Measurements from ENCODE around the gene RAP1GAP. TPM values are rescaled to one million over a fixed set of nuclear protein-coding genes. Genes with fewer than 3 reads are reported as not detected.

The RAP1GAP gene
- total and polyA plus RNA-seq, 9 of the 15 experiments (the other 6 are each of a cell fraction or from before 2014, with no cell fraction given) = 0.29 to 30.2 (median 19.2) TPM

DNA sequence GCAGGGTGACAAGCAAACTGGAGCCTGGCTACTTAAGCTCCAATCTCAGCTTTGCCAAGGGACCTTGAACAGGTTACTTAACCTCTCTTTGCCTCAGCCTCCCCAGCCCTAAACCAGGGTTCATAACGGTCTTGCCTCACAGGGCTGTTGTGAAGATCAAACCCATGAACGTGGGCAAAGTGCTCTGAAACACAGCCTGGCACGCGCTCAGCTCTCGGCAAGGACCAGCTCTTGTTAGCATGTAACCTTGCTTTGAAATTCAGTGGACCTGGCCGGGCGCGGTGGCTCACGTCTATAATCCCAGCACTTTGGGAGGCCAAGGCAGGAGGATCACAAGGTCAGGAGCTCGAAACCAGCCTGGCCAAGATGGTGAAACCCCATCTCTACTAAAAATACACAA, 24.8 kb downstream of the RAP1GAP start (continued):
- TF ChIP-seq MBD1 (CRISPR knock-in tag; IDR thresholded peaks at IDR 0.05) (no peak), E2F3 (CRISPR knock-in tag; IDR thresholded peaks at IDR 0.05) (no peak), HOMEZ (CRISPR knock-in tag; IDR thresholded peaks at IDR 0.05) (no peak), HSF4 (CRISPR knock-in tag; IDR thresholded peaks at IDR 0.05; ENCODE audit: borderline replicate concordance) (no peak)

- POLR2A ChIA-PET = interaction anchor here (0.6 to 1.4 kb wide), 2 partner anchors 12 to 14 kb away, joined by 3 read pairs; no protein-coding TSS in a partner anchor
- CTCF ChIA-PET (ENCODE audit: low intra/inter-chr PET ratio) = no interaction called here
- no peak overlapping the region for H3K9ac ChIP-seq (ENCODE audit: insufficient read depth in 1 of 2, low read depth in 2 of 2, low read length in 2 of 2)
- no peak overlapping the region for H3K4me2 ChIP-seq (ENCODE audit: insufficient read depth, low read length)
- intact Hi-C loops (cut with micrococcal nuclease) = no loop called here
- DNase-seq (ENCODE audit: extremely low read depth in 1 of 4, low spot score in 3 of 4) (no peak), FAIRE-seq (no peak), ATAC-seq (no peak)
- 66% methylated on average over 5 of the region's 5 CpGs for WGBS (ENCODE audit: insufficient coverage, low coverage, missing lambda C conversion rate)
- peaks cover 16% of the 10 kb centered on the region; the same call in 2 of the 3 replicates for H3K36me3 ChIP-seq (ENCODE audit: control insufficient read depth, insufficient read depth, low read length)
- peaks cover 33 to 48% of the 10 kb centered on the region in 2 experiments for H3K4me1 ChIP-seq (replicated peaks in 1 of 2; ENCODE audit: control insufficient read depth in 2 of 2, insufficient read depth in 2 of 2, low read length in 2 of 2)
- H3K27ac ChIP-seq (ENCODE audit: extremely low read depth, low read depth, low read length) = no peak overlapping the region
- no TSS peak for BruUV-seq (replicated peaks)
- no peaks in the 10 kb centered on the region for H3K9me3 ChIP-seq (replicated peaks; ENCODE audit: control insufficient read depth, insufficient read depth, low read depth, low read length)
- peaks cover 7% of the 10 kb centered on the region for H3K9me1 ChIP-seq (ENCODE audit: control insufficient read depth, insufficient read depth, low read length)
- 0 out of 3 replicates have a peak, but pooled peaks cover 2% of the 10 kb centered on the region for H3K79me2 ChIP-seq (ENCODE audit: control insufficient read depth, insufficient read depth, low read length)
- H3K27me3 ChIP-seq (ENCODE audit: control insufficient read depth in 2 of 2, insufficient read depth in 2 of 2, low read length in 2 of 2) = no peaks in the 10 kb centered on the region
- H3K4me3 ChIP-seq = no peak overlapping the region
- in situ Hi-C loops (cut with MboI) = no loop called here
- peaks cover 27% of the 10 kb centered on the region for H4K20me1 ChIP-seq (replicated peaks; ENCODE audit: control insufficient read depth, insufficient read depth, low read length)
- H2AFZ ChIP-seq (ENCODE audit: low read depth, low read length) = no peak overlapping the region
- no peak for TF ChIP-seq ETV1 (tag; conservative IDR thresholded peaks at IDR 0.05; ENCODE audit: low read depth)
- TF ChIP-seq, protein P1, sequence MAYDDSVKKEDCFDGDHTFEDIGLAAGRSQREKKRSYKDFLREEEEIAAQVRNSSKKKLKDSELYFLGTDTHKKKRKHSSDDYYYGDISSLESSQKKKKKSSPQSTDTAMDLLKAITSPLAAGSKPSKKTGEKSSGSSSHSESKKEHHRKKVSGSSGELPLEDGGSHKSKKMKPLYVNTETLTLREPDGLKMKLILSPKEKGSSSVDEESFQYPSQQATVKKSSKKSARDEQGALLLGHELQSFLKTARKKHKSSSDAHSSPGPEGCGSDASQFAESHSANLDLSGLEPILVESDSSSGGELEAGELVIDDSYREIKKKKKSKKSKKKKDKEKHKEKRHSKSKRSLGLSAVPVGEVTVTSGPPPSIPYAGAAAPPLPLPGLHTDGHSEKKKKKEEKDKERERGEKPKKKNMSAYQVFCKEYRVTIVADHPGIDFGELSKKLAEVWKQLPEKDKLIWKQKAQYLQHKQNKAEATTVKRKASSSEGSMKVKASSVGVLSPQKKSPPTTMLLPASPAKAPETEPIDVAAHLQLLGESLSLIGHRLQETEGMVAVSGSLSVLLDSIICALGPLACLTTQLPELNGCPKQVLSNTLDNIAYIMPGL (CRISPR knock-in tag; IDR thresholded peaks at IDR 0.05) = no peak
- TF ChIP-seq ZEB2 (IDR thresholded peaks at IDR 0.05) = no peak
- peak; percentile 86 for TF ChIP-seq ZFP36 (IDR thresholded peaks at IDR 0.05; ENCODE audit: low read depth, low read length, partially characterized antibody)
- TF ChIP-seq RAD21 (CRISPR knock-in tag; conservative IDR thresholded peaks at IDR 0.05 in 1 of 2, IDR thresholded peaks at IDR 0.05 in 1 of 2) = no peak
- no peak for TF ChIP-seq RNF2 (IDR thresholded peaks at IDR 0.05)
- TF ChIP-seq FOXA1 (IDR thresholded peaks at IDR 0.05; ENCODE audit: borderline replicate concordance) = no peak
- TF ChIP-seq KDM1A (IDR thresholded peaks at IDR 0.05) = peak in 1 of 2 experiments; percentile 56; a peak in 3 of 4 replicates
- no peak for TF ChIP-seq CBX5 (IDR thresholded peaks at IDR 0.05; ENCODE audit: borderline replicate concordance, low read depth)
- no peak for TF ChIP-seq ZBED1 (IDR thresholded peaks at IDR 0.05)
- no peak for TF ChIP-seq SOX6 (IDR thresholded peaks at IDR 0.05)
Measured at GRCh38 chr1:21643624-21644023, 25.5 kb downstream of the RAP1GAP start.

Measured in K562 (cell line).